GM13976 (cell line): ENCODE data around the gene GPR84.
"Not testable (repeated sequence)": the region's sequence is repeated elsewhere in the genome, so short reads cannot be mapped to it uniquely, and the experiment has no call there.

Experiments used
- DNase-seq: peaks from one replicate; pipeline ENCODE4 v3.0.0; 2012; ENCODE audit warnings: low spot score
- in situ Hi-C: fragments of 300-500 bp; cut with MboI; formaldehyde crosslinking; loops from one replicate; pipeline ENCODE4 v1.12.0; 2022; ENCODE audit warnings: low sequenced_read_pairs, mixed read lengths, inconsistent platforms; ENCODE audit not compliant: unreplicated experiment
- TF ChIP-seq, protein P1 (sequence below): IDR thresholded peaks from 2 replicates; pipeline ENCODE4 v1.5.1; 2012; ENCODE audit warnings: borderline replicate concordance, mild to moderate bottlenecking; ENCODE audit not compliant: insufficient read depth; ENCODE audit errors: extremely low read depth, missing control alignments, control extremely low read depth

Gene GPR84

GRCh38 chr12:54333420-54334034 is 30.8 kb downstream of the GPR84 start:
- in situ Hi-C loops = no loop called here
- TF ChIP-seq, protein P1, sequence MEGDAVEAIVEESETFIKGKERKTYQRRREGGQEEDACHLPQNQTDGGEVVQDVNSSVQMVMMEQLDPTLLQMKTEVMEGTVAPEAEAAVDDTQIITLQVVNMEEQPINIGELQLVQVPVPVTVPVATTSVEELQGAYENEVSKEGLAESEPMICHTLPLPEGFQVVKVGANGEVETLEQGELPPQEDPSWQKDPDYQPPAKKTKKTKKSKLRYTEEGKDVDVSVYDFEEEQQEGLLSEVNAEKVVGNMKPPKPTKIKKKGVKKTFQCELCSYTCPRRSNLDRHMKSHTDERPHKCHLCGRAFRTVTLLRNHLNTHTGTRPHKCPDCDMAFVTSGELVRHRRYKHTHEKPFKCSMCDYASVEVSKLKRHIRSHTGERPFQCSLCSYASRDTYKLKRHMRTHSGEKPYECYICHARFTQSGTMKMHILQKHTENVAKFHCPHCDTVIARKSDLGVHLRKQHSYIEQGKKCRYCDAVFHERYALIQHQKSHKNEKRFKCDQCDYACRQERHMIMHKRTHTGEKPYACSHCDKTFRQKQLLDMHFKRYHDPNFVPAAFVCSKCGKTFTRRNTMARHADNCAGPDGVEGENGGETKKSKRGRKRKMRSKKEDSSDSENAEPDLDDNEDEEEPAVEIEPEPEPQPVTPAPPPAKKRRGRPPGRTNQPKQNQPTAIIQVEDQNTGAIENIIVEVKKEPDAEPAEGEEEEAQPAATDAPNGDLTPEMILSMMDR = no peak
- DNase-seq = no peak

DNA sequence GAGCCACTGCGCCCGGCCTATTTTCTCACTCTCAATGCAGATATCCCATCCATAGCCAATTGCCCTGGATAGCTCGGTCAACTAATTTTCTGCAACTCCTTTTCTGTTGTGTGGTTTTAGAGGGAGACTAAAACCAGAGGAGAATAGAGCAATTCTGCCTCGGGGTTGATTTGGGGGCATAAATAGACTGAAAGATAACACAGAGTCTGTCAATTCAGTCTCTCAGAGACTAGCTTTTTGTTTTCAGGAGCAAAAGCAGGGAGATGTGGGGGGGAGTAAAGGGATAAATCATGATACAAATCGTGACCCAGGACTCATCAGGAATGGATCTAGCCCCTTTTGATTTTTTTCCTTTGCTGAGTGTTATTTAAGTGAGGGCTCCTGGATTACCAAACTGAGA is 32.8 kb downstream of the GPR84 start:
- no peak for DNase-seq
- TF ChIP-seq, protein P1 = no peak
- in situ Hi-C loops = no loop called here

DNA sequence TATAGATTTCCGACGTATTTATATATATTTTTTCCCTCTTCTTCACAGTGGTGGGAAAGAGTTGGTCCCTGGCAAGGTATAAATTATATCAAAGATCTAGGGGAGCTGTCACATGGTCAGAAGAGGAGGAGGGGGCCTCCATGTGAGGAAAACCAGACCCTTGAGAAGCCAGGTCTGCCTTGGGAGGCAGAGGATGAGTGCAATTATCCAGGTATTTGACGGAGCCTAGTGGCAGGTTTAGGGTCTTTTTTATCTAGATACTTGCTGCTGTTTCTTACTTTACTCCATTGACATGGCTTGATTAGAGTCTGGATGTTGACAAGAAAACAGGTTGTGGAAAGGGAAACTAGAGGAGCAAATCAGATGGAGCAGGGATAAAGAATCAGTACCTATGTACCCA is 33.8 kb downstream of the GPR84 start:
- in situ Hi-C loops = no loop called here
- DNase-seq = no peak
- TF ChIP-seq, protein P1 = no peak

- in situ Hi-C loops = no loop called here
- DNase-seq = no peak
- TF ChIP-seq, protein P1 = no peak
Measured at GRCh38 chr12:54329759-54330158, 34.5 kb downstream of the GPR84 start.

DNA sequence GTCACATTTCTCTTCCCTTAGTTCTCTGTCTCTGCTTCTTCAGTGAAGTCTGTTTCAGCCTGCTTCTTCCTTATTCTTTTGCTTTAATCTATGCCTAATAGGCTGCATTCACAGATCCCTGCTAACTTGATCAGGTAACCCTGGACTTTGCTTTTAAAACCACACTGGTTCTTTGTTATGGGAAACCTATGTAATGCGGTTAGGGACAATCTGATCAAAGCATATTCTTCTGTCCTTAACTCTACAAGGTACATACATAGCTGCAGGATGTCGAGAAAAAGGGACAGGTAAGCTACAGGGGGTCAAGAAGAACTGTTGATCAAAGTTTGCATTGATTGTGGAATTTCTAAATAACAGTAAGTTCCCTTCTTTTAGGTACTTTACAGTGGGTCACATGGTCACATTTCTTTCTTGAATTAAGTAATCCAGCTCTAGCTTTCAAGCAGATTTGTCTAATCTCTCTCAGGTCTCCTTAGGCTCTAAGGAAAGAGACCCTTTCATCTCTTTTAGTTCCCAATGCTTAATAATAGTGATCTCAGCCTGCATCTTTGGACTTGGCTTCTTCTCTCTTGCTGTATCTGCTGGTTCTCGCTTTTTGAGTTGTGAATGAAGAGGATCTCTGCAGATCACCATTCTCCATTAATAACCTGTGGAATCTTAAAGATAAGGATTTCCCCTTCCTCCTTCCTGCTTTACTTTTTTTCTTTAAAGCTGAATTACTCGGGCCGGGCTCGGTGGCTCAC is 35.5 kb downstream of the GPR84 start:
- in situ Hi-C loops = no loop called here
- DNase-seq = no peak
- TF ChIP-seq, protein P1 = no peak

- DNase-seq, in situ Hi-C loops: not testable (repeated sequence)
Measured at GRCh38 chr12:54325442-54326109, 38.7 kb downstream of the GPR84 start.

GRCh38 chr12:54324617-54325441 is 39.5 kb downstream of the GPR84 start, which contains the start of gene COPZ1:
Gene COPZ1, plus strand, starts transcription at chr12:54325131. Its CDS starts 33 bp downstream, at chr12:54325164.
- DNase-seq = peak; percentile 95
- TF ChIP-seq, protein P1 = peak; percentile 88
- in situ Hi-C loops = no loop called here
